COR-L47 (cell line): ENCODE measurements around the gene MTG2.

Experiments
- DNase-seq: peaks from one replicate; lab custom pipeline; 2025; lab: John Stamatoyannopoulos, UW

MTG2 gene

DNA sequence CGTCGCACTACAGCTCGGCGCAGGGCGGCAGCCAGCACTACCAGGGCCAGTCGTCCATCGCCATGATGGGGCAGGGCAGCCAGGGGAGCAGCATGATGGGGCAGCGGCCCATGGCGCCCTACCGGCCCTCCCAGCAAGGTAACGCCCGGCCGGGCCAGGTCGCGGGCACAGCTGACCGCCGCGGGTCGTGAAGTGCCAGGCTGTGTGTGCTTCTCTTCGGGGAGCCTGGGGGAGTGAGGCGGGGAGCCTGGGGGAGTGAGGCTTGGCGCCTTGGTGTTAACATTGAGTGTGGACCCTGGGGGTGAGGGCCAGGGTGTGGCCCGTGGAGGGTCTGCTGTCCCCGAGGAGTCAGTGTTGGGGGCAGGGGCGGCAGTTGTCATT, 19.4 kb upstream of the MTG2 start:
- DNase-seq: no peak

DNA sequence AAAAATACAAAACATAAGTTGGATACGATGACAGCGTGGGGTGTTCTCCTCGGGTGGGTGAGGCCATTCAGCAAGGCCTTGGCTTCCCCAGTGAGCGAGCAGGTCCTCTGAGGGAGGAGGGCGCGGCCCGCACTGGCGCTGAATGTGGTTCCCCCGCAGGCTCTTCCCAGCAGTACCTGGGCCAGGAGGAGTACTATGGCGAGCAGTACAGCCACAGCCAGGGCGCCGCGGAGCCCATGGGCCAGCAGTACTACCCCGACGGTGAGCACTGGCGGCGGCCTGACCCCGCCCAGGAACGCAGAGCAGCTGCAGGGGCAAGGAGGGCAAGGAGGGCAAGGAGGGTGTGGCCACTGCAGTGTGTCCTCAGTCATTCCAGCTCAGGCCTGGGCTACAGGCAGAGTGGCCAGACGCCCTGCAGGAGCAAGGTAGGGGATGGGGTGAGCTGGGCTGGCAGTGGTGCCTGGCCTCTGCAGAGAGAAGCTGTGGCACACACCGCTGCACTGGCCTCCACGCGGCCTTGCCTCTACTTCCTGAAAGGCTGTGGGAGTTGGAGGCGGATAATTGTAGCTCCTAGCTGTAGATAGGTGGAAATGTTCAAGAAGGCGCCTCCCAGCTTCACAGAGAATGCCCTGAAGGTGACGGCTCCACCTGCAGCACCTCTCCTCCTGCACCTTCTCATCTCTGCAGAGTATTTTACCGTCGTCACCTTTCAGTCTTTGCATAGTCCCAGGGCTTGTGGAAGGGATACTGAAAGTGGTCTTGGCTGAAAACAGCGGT, 18.7 kb upstream of the MTG2 start:
- no peak for DNase-seq

DNA sequence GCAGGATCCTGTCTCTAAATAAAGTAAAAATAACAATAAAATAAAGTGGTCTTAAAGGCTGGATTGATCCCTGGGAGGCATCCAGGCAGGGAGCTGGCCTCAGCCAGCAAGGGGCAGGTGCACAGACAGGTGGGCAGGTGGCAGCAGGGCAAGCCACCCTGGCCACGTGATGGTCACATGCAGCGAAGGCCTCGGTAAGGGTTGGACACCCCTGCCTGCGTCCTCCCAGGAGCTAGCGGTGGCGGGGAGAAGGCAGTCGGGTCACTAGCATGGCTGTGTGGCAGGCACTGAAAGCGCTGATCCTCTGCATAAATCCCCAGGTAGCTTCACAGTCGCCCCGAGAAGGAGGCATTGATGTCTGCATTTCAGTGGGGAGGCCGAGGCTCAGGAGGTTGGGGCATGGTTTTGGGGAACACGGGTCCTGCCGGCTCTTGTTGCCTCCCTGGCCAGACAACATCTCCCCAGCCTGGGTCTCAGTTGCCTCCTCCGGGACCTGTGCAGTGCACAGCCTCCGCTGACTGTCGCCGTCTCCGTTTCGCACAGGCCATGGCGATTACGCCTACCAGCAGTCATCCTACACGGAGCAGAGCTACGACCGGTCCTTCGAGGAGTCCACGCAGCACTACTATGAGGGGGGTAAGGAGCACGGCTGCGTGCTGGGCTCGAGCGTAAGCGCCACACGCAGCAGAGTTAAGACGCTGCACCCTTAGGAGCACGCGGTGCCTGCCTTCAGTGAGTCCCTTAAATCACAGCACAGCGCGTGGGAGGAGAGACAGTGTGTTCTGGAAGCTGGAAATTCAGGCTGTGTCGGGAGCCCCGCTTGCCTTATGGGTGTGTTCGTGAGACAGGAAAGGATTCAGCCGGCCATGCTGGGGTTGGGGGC, 17.7 kb upstream of the MTG2 start:
- no peak for DNase-seq

DNA sequence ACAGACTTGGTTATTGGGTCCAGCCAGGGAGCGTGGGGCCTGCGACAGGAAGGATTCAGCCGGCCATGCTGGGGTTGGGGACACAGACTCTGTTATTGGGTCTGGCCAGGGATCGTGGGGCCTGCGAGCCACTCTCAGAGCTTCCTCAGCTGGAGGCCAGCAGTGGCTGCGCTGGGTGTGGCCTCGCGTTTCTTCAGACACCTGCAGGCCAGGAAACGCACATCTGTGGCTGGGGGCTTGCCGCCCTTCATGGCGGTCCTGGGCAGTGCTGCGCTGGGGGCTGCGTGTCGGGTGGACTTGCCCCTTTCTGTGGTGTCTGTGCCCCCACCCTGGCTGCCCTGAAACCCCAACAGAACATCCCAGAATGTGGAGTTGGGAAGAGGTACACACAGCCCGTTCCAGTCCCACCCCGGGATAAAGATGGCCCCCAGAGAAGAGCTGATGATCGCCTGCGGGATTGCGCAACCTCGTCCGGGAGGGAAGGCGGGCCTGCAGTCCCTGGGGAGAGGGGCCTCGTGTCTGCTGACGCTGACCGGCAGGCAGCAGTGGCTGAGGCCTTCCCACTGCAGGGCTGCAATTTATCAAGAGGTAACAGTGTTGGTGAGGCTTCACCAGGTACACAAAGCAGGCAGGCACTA, 16.9 kb upstream of the MTG2 start:
- DNase-seq: no peak

DNA sequence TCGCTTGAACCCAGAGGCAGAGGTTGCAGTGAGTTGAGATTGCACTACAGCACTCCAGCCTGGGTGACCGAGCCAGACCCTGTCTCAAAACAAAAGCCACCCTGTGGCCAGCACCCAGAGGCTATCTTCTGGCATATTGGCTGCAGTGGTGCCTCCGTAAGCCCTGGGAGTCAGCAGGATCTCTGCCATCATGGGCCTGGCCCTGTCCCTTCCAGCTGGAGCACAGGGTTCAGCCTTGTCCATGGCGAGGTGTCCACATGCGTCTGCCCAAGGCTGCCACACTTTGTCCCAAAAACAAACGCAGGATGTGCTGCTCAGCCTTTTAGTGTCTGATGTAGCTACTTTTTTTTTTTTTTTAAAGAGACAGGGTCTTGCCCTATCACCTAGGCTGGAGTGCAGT, 15.4 kb upstream of the MTG2 start:
- no peak for DNase-seq

DNA sequence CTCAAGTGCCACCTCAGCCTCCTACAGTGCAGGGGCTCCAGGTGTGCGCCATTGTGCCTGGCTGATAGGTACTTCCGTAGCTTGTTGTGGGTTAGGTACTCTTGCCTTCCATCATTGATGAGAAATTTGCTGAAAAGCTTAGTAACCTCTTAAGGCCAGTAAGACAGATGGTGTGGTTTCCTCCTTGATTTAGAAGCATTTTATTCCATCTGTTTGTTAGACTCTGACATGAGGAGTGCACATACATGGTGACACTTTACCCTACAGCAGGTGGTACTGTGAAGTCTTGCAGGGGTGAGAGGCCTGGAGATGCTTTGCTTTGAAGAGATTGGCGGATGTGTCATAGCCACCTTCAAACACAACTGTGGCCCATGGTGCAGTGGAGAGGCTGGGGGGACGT, 14.8 kb upstream of the MTG2 start:
- DNase-seq: no peak

DNA sequence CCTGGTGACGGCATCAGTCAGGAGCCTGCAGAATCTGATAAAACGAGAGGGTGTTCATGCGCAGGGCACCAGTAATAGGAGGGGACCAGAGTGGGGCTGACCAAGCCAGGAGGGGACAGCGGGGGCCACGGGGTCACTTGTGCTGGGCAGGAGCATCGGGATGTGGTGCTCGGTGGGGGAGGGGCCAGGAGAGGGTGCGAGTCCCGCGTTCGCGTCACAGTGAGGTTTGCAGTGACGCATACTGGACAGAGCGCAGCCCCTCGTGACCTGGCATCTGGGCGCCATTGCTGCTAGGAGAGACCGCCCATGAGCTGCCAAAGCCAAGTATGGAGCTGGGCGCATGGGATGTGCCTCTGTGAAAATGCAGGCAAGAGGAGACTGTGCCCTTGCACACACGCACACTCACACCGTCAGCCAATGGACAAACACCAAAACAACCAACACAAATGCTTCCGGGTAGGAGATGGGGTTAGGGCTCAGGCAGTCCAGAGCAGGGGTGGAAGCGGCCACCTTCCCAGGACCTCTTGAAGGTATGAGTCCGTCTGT, 13.9 kb upstream of the MTG2 start:
- DNase-seq: no peak

DNA sequence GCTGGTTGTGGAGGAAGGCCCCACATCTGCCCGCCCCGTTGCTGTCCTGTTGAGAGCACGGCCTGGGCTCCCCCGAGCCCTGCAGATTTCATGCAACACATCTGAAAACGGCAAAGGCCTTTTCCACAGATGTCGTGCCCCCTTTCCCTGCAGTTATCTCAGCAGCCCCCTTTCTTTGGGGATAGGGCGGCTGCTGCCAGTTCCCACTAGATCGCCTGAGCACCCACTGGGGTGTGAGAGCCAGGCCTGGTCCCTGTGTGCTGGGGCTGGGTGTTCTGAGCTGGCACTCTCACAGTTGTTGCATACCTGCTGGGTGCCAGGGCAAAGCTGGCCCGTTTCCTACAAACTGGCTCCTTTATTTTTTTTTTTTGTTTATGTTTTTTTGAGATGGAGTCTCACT, 12.3 kb upstream of the MTG2 start:
- no peak for DNase-seq

DNA sequence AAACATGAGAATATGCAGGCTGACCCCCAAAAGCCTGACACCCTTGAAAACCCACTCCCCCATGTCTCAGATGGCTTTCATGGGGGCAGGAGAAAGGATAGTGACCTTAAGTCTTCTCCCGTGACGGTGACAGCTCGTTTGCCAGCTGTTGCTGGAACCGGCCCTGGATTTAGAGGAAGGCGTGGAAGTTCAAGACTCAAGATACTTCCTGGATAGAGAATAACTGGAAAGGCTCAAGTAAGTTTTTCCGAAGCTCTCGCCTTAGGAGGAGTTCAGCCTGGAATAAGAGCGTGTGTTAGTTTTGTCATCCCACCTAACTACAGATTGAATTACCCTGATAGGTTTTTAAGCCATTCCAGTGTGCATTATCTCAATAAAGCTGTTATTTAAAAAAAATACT, 11.6 kb upstream of the MTG2 start:
- no peak for DNase-seq

DNA sequence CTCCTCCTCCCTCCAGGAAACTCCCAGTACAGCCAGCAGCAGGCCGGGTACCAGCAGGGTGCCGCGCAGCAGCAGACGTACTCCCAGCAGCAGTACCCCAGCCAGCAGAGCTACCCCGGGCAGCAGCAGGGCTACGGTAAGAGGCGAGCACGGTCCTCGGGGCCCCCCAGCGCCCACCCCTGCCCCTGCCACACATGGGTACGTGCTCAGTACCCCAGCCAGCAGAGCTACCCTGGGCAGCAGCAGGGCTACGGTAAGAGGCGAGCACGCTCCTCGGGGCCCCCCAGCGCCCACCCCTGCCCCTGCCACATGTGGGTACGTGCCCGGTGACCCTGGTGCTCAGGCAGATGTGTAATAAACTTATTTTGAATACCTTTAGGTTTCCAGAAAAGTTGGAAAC, 10.2 kb upstream of the MTG2 start:
- DNase-seq: no peak

DNA sequence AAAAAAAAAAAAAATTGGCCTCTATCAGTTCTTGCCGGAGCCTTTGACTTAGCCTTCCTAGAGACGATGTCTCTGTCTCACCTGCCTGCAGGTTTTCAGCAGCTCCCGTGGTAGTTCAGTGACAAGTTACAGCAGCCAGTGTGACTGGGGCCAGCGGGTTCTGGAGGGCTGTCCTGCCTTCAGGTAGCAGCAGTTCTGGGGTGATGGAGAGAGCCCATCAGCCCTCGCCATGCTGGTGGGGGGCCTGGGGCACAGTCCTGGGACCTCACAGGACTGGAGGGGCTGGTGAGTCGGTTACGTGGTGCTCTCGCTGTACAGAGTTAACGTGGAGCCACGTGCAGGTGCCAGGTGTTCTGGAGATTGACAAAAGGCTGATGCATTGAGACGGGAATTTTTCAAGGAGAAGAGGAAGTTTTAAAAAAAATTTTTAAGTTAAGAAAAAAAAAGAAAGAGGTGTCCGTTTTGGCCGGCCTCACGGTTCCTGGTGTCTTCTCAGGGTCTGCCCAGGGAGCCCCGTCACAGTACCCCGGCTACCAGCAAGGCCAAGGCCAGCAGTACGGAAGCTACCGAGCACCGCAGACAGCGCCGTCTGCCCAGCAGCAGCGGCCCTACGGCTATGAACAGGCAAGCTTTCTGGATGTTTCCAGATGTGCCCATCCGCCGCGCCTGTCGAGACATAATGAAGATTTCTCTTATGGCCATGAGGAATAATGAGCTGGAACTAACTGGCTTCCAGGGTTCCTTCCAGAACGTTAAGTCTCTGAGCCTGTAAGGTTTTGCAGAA, 8.6 kb upstream of the MTG2 start:
- no peak for DNase-seq

DNA sequence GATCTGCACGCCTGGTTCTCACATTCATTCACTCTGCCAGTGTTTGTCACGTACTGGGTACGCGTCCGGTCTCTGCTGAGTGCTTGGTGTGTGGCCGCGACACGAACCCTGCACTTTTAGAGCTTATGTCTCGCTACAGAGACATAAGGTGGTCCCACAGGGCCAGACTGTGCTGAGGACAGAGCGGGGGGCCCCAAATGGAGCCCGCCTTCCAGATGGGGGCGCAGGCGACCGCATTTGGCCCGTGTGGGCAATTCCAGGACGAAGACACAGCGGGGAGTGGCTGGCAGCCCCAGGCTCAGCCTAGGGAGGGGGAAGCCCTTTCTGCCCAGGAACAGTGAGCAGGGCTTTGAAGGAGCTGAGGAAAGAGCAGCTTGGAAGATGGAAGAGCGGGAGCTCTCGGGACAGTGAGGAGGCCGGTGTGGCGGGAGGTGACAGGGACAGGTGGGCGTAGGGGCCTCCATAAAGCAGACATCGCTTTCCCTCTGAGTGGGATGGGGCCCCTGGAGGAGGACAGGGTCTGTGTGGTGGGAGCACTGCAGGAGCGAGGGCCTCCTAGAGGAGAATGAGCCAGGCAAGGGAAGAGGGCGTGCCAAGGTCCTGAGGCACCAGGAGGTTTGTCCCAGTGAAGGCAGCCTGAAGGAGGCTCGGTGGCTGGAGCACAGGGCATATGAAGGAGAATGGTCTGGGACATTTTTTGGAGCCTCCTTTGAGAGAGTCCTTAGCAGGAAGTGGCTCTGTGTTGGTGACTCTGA, 7.8 kb upstream of the MTG2 start:
- no peak for DNase-seq

DNA sequence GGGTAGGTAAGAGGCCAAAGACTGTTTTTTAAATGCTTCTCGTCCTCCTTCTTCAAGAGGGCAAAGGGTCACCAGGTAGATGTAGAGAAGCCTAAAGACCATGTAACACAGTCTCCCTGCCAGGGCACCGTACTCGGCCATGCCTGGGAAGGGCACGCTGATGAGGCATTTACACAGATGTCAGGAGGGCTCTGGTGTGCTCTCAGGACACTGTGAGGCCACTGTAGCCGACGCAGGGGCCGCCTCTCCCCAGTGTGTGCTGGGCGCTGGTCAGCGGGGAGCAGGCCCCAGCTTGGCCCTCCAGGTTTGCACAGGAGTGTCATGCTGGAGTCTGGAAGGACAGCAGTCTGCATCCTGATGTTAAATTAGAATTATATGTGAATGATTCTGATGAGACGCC, 7.1 kb upstream of the MTG2 start:
- DNase-seq: no peak

DNA sequence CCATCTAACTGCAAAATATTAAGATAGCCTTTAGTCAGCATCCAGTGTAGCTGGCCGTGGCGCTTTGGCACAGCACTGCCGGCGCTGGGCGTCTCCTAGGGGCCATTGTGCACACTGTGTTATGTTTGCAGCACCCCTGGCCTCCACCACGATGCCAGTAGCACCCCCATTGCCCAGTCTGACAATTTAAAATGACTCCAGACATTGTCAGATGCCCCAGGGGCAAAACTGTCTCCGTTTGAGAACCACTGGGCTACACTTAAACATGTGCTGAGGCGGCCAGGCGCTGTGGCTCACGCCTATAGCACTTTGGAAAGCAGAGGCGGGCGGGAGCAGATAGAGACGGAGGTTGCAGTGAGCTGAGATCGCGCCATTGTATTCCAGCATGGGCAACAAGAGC, 6.0 kb upstream of the MTG2 start:
- no peak for DNase-seq

DNA sequence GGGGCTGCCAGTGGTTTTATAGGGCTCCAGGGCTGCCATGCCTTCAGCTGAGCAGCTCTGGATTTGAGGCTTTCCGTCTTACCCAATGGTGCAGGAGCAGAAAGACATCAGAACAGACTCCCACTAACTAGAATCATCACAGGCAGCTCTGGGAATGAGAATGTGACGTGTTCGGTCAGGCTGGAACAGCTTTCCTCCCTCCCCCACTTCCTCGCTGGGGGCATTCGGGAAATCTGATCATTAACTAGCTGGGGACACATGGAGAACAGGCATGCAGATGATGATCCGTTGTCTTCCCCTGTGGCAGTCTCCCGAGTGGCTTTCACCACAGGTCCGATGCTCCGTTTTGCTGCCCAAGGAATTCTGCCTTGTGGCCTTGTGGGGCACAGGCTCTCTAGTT, 5.5 kb upstream of the MTG2 start:
- DNase-seq: no peak

DNA sequence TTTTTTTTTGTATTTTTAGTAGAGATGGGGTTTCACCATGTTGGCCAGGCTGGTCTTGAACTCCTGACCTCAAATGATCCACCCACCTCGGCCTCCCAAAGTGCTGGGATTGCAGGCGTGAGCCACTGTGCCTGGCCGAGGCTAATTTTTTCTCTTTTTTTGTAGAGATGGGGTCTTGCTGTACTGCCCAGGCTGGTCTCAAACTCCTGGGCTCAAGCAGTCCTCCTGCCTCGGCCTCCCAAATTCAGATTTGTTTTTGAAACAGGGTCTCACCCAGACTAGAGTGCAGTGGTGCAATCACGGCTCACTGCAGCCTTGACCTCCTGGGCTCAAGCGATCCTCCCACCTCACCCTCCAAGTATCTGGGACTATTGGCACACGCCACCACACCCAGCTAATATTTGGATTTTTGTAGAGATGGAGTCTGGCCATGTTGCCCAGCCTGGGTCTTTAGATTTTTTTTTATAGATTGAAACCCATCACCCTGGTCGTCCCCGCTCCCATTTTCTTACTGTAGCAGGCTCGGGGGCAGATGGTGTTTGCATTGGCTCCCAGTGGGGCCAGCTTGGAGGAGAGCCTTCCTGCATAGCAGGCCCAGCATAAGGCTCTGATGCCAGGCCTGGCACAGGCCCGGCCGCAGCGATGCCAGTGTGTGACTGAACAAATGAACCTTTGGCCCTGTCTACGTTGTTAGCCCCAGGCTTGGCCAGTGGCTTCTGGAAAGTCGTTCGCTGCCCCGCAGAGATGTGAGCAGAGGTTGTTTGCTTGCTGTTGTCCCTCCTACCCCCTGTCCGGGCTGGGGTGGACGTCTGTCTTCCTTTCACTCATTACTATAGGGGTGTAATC, 4.3 kb upstream of the MTG2 start:
- no peak for DNase-seq

DNA sequence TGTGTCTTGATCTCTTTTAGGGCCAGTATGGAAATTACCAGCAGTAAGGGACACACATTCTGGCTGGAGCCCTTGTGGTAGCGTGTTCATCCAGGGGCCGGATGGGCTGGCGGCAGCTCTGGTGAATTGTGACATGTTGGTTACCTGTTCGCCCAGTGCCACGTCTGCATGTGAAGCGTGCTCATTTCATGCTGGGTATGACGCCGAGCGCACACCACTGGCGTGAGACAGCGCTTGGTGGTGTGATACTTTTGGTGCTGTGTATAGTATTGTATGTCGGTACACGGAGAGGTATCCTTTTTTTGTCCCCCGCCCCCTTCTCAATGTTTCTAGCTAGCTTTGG, 3.7 kb upstream of the MTG2 start:
- DNase-seq: no peak

DNA sequence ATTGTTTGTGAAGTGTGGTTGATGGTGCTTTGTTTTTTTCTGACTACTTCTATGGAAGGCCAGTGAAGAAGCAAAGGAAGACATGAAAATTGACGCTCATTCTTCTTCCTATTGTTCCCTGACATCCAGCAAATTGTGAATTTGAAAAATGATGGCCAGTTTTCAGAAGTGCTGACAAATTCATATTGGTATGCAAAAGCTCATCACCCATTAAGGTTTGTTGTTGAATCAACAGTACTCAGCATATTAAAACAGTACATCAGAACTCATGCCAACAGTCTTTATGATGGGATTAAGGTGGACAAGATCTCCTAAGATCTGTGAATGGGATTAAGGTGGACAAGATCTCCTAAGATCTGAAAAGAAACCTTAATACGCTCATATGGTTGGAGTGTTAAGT, 1.0 kb upstream of the MTG2 start:
- DNase-seq: no peak

DNA sequence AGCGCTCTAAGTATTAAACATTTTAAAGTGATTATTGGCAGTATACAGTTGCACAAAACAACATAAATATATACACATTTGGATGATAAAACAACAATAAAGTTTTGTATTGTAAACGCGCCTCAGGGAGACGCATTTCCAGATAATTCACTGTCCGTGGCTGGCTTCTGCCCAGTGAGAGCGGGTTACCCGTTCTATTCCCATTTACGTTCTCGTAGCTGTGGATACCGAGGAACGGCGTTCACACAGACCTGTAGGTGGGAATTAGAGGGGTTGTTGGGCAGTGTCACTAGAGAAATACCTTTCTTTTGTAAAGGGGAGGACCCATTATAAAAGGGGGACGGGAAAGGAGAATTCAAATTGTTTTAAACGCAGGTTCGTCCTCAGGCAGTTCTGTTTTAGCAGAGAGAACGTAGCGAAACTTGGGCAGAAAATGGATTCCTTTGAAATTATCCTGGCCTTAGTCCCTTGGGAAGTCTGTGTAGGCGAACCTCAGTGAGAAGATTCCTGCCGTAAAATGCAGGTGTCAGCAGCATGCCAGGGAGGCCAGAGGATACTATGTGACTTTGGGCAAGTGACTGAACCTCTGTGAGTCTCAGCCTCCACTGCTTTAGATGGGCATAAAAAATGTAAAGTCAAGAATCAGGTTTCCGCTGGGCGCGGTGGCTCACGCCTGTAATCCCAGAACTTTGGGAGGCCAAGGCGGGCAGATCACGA, 756 bp downstream of the MTG2 start:
- no peak for DNase-seq

DNA sequence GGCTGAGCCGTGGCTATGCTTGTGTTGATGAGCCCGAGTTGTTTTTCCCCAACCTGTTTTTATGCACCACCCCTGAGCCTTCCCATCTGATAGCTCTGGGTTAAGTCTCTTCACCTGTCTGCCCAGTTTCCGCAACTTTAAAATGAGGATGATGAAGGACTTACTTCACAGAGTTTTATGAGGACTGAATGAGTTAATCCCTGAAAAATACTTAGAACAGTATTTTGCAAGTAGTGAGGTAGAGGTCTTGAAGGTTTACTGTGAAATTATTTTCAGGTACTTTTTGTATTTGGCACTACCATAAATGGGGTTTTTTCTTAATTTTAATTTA, 3.2 kb downstream of the MTG2 start:
- no peak for DNase-seq
